Lower leg skin (tissue), 3 donors: ENCODE data around the gene NSG1.

ENCODE experiments used
- POLR2A ChIP-seq, 2 donors: fragments of 450-650 bp; IDR thresholded peaks; one replicate each; pipeline ENCODE4 v1.6.1; 2016 to 2017; ENCODE audit warnings: antibody characterized with exemption in 2 of 2, mild to moderate bottlenecking in 1 of 2, moderate library complexity in 1 of 2
- TF ChIP-seq, protein P1 (sequence below), 3 donors: fragments of 450-650 bp; IDR thresholded peaks; one replicate each; pipeline ENCODE4 v1.5.1; 2016; ENCODE audit warnings: antibody characterized with exemption in 3 of 3, mild to moderate bottlenecking in 3 of 3, moderate library complexity in 2 of 3

GRCh38 chr4:4338210-4339001 is 48.5 kb upstream of the NSG1 start:
- no peak for TF ChIP-seq POLR2A (IDR thresholded peaks at IDR 0.05)
- TF ChIP-seq, protein P1, sequence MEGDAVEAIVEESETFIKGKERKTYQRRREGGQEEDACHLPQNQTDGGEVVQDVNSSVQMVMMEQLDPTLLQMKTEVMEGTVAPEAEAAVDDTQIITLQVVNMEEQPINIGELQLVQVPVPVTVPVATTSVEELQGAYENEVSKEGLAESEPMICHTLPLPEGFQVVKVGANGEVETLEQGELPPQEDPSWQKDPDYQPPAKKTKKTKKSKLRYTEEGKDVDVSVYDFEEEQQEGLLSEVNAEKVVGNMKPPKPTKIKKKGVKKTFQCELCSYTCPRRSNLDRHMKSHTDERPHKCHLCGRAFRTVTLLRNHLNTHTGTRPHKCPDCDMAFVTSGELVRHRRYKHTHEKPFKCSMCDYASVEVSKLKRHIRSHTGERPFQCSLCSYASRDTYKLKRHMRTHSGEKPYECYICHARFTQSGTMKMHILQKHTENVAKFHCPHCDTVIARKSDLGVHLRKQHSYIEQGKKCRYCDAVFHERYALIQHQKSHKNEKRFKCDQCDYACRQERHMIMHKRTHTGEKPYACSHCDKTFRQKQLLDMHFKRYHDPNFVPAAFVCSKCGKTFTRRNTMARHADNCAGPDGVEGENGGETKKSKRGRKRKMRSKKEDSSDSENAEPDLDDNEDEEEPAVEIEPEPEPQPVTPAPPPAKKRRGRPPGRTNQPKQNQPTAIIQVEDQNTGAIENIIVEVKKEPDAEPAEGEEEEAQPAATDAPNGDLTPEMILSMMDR (IDR thresholded peaks at IDR 0.05) = no peak
